ENCODE measurements around the gene CFAP45.

The CFAP45 gene

GRCh38 chr1:159864262-159864661, 35.7 kb downstream of the CFAP45 start:
- TF ChIP-seq, protein P1, sequence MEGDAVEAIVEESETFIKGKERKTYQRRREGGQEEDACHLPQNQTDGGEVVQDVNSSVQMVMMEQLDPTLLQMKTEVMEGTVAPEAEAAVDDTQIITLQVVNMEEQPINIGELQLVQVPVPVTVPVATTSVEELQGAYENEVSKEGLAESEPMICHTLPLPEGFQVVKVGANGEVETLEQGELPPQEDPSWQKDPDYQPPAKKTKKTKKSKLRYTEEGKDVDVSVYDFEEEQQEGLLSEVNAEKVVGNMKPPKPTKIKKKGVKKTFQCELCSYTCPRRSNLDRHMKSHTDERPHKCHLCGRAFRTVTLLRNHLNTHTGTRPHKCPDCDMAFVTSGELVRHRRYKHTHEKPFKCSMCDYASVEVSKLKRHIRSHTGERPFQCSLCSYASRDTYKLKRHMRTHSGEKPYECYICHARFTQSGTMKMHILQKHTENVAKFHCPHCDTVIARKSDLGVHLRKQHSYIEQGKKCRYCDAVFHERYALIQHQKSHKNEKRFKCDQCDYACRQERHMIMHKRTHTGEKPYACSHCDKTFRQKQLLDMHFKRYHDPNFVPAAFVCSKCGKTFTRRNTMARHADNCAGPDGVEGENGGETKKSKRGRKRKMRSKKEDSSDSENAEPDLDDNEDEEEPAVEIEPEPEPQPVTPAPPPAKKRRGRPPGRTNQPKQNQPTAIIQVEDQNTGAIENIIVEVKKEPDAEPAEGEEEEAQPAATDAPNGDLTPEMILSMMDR (IDR thresholded peaks at IDR 0.05; ENCODE audit: insufficient read depth, low read length, missing control alignments): no peak
- ChIA-PET CTCF (interaction anchor here (0.6 to 3.6 kb wide), 5 partner anchors 8 to 66 kb away, joined by 3 to 22 read pairs (median 3); no protein-coding TSS in a partner anchor), POLR2A (no interaction called here)
- no peak for DNase-seq (ENCODE audit: low read depth, low spot score)
- no peak overlapping the region for H3K4me3 ChIP-seq (ENCODE audit: low read depth, low read length)

DNA sequence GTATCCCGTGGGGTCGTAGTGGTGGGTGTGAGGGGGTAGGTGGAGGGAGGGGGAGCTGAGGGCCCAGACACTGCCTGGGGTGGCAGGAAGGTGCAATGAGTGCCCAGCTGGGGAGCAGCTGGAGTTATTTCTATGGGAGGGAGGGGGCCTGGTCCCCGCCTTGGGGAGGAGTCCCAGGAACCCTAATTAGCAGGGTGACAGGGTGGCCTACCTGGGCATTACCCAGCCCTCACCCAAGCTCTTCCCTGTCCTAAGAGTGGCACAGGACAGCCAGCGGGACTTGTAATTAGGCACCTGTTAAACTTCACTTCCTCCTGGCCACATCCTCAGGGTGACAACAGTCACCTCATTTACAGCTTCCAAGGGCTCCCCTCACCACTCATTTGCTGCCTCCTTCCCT, 37.4 kb downstream of the CFAP45 start, which contains the start of gene VSIG8:
TSS of gene VSIG8 (minus strand) at position 101 of the 400 bp plus-strand sequence. CDS start 136 bp downstream, outside the sequence.
- no peak within 1 kb of the TSS for H3K4me3 ChIP-seq (ENCODE audit: low read depth, low read length)
- POLR2A ChIA-PET: no interaction called here
- TF ChIP-seq, protein P1 (IDR thresholded peaks at IDR 0.05; ENCODE audit: insufficient read depth, low read length, missing control alignments): no peak
- CTCF ChIA-PET: interaction anchor here (1.9 kb wide), 1 partner anchor 11 kb away, joined by 5 read pairs; no protein-coding TSS in a partner anchor
- no peak for DNase-seq (ENCODE audit: low read depth, low spot score)

- no peak overlapping the region for H3K4me3 ChIP-seq (ENCODE audit: low read depth, low read length)
- TF ChIP-seq, protein P1 (IDR thresholded peaks at IDR 0.05; ENCODE audit: insufficient read depth, low read length, missing control alignments): no peak
- no peak for DNase-seq (ENCODE audit: low read depth, low spot score)
- ChIA-PET POLR2A (no interaction called here), CTCF (interaction anchor here (1.9 kb wide), 1 partner anchor 11 kb away, joined by 5 read pairs; no protein-coding TSS in a partner anchor)
These were observed 37.9 kb downstream of the CFAP45 start for GRCh38 chr1:159862031-159862430.

DNA sequence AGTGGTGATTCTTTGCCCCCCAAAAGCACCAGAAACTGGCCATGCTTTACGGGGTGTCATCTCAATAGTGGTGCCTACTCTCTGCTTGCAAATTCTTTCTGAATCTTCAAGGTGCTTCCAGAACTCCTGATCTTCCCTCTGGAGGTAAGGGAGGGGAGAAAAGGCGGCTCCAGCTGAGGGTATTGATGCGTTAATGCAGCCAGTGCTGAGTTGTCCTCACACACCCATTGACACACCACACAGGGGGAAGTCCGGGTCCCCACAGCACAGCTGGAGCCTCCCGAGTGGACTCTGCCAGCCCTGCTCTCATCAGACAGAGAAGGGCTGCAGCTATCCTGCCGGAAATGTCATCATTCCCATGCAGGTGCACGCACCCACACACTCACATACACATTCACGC, 38.7 kb downstream of the CFAP45 start:
- ChIA-PET POLR2A (no interaction called here), CTCF (interaction anchor here (1.5 to 1.9 kb wide), 2 partner anchors 12 to 31 kb away, joined by 5 read pairs; no protein-coding TSS in a partner anchor)
- TF ChIP-seq, protein P1 (IDR thresholded peaks at IDR 0.05; ENCODE audit: insufficient read depth, low read length, missing control alignments): no peak
- no peak for DNase-seq (ENCODE audit: low read depth, low spot score)
- H3K4me3 ChIP-seq (ENCODE audit: low read depth, low read length): no peak overlapping the region

DNA sequence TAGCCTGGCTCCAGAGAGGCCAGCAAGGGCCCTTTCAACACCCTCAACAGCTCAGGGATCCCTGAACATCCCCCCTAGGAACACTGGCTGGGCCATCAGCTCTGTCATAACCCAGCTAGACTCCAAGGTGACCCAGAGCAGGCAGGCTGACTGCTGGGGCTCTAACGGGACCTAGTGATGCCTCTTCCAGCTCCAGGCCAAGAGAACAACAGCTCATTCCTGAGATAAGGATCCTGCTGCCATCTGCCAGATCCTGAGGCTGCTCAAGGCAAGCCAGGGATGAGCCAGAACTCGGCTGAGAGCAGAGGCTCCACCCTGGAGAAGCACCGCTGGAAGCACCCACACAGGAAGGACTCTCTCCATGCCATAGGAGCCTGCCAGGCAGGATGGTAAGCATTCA, 39.5 kb downstream of the CFAP45 start:
- no peak for DNase-seq (ENCODE audit: low read depth, low spot score)
- ChIA-PET CTCF (interaction anchor here (0.8 to 1.5 kb wide), 2 partner anchors 32 to 63 kb away, joined by 3 to 5 read pairs; no protein-coding TSS in a partner anchor), POLR2A (interaction anchor here (1.2 kb wide), 1 partner anchor 9 kb away, joined by 4 read pairs; no protein-coding TSS in a partner anchor)
- no peak overlapping the region for H3K4me3 ChIP-seq (ENCODE audit: low read depth, low read length)
- TF ChIP-seq, protein P1 (IDR thresholded peaks at IDR 0.05; ENCODE audit: insufficient read depth, low read length, missing control alignments): no peak

DNA sequence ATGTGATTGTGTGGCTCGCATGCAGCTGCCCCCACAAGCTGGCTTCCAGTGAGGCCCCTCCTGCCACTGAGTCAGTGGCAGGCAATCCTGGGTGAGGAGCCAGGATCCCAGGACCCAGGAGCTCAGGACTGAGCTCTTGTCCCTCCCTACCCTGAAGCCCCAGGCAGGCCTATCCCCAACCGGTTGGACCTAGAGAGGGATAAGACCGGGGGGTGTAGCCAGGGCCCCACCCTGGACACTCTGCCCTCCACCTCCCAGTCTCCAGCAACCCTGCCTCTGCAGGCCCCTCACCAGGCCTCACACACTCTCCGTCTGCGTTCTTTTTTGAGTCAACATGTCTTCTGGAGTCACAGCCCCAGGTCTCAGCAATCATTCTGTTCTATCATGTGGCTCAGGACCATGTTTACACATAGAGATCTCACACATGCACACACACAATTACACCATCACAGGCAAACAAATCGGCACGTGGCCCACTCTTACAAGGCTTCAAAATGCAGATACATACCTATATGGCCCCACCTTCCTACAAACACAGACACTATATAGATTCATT, 40.1 kb downstream of the CFAP45 start:
- CTCF ChIA-PET: interaction anchor here (0.8 kb wide), 1 partner anchor 62 kb away, joined by 3 read pairs; no protein-coding TSS in a partner anchor
- TF ChIP-seq, protein P1 (IDR thresholded peaks at IDR 0.05; ENCODE audit: insufficient read depth, low read length, missing control alignments): no peak

More for the DNA sequence above, 40.1 kb downstream of the CFAP45 start:
- DNase-seq (ENCODE audit: low read depth, low spot score): no peak
- POLR2A ChIA-PET: interaction anchor here (1.2 kb wide), 1 partner anchor 9 kb away, joined by 4 read pairs; no protein-coding TSS in a partner anchor
- no peak overlapping the region for H3K4me3 ChIP-seq (ENCODE audit: low read depth, low read length)

Data from AG04449 (cell line).